ENCODE results near the gene TBC1D22A.

- TF ChIP-seq CTCF (conservative IDR thresholded peaks at IDR 0.05; ENCODE audit: low read depth in 2 of 2), result no peak
- no peak for TF ChIP-seq REST (IDR thresholded peaks at IDR 0.05; ENCODE audit: unreplicated experiment)
- TF ChIP-seq STAT1 (IDR thresholded peaks at IDR 0.05; ENCODE audit: unreplicated experiment), result no peak
- TF ChIP-seq EZH2 (IDR thresholded peaks at IDR 0.05; ENCODE audit: low read depth, unreplicated experiment), result no peak
Measured at GRCh38 chr22:46764779-46765485, 2.5 kb downstream of the TBC1D22A start.
